Measurements from ENCODE around the gene ADGRD2. TPM values are rescaled to one million over a fixed set of nuclear protein-coding genes. Genes with fewer than 3 reads are reported as not detected.

Gene ADGRD2
- total and polyA plus RNA-seq, 4 donors: not detected

GRCh38 chr9:124514125-124514524 is 63.9 kb downstream of the ADGRD2 start:
- H3K27ac ChIP-seq (ENCODE audit: low read depth in 1 of 2, low read length in 1 of 2): no peak overlapping the region
- ATAC-seq (ENCODE audit: insufficient read depth, low FRiP score) (no peak), DNase-seq (no peak)
- no peaks in the 10 kb centered on the region for H3K36me3 ChIP-seq (ENCODE audit: control insufficient read depth in 4 of 4, insufficient read depth in 4 of 4, low read length in 4 of 4)
- H3K9ac ChIP-seq (ENCODE audit: insufficient read depth in 1 of 2, low read length in 2 of 2): no peak overlapping the region
- no peak for TF ChIP-seq CTCF (IDR thresholded peaks at IDR 0.05; ENCODE audit: control extremely low read depth, extremely low read depth)
- WGBS, 2 donors: 83 to 91% methylated on average over 4 of the region's 4 CpGs
- no peak overlapping the region for H3K4me3 ChIP-seq
- peaks cover 0 to 22% (median 11%) of the 10 kb centered on the region in 5 donors for H3K4me1 ChIP-seq (ENCODE audit: control insufficient read depth in 5 of 5, insufficient read depth in 5 of 5, low read length in 5 of 5)
- H3K27me3 ChIP-seq (ENCODE audit: control insufficient read depth in 3 of 3, insufficient read depth in 3 of 3, low read length in 2 of 3): no peaks in the 10 kb centered on the region
- H3K9me3 ChIP-seq (ENCODE audit: control insufficient read depth in 4 of 4, insufficient read depth in 3 of 4, low read length in 3 of 4): no peaks in the 10 kb centered on the region

- WGBS, 2 donors: 83 to 87% methylated on average over 5 of the region's 5 CpGs
- H3K27me3 ChIP-seq (ENCODE audit: control insufficient read depth in 3 of 3, insufficient read depth in 3 of 3, low read length in 2 of 3): no peaks in the 10 kb centered on the region
- H3K27ac ChIP-seq (ENCODE audit: low read depth in 1 of 2, low read length in 1 of 2): no peak overlapping the region
- no peak overlapping the region for H3K9ac ChIP-seq (ENCODE audit: insufficient read depth in 1 of 2, low read length in 2 of 2)
- no peak for TF ChIP-seq CTCF (IDR thresholded peaks at IDR 0.05; ENCODE audit: control extremely low read depth, extremely low read depth)
- no peaks in the 10 kb centered on the region for H3K36me3 ChIP-seq (ENCODE audit: control insufficient read depth in 4 of 4, insufficient read depth in 4 of 4, low read length in 4 of 4)
- ATAC-seq (ENCODE audit: insufficient read depth, low FRiP score) (no peak), DNase-seq (no peak)
- no peak overlapping the region for H3K4me3 ChIP-seq
- peaks cover 0 to 22% (median 11%) of the 10 kb centered on the region in 5 donors for H3K4me1 ChIP-seq (ENCODE audit: control insufficient read depth in 5 of 5, insufficient read depth in 5 of 5, low read length in 5 of 5)
- no peaks in the 10 kb centered on the region for H3K9me3 ChIP-seq (ENCODE audit: control insufficient read depth in 4 of 4, insufficient read depth in 3 of 4, low read length in 3 of 4)
Measured at GRCh38 chr9:124514874-124515273, 64.6 kb downstream of the ADGRD2 start.

- no peak overlapping the region for H3K9ac ChIP-seq (ENCODE audit: insufficient read depth in 1 of 2, low read length in 2 of 2)
- no peak for ATAC-seq (ENCODE audit: insufficient read depth, low FRiP score)
- peaks cover 0 to 14% (median 9%) of the 10 kb centered on the region in 5 donors for H3K4me1 ChIP-seq (ENCODE audit: control insufficient read depth in 5 of 5, insufficient read depth in 5 of 5, low read length in 5 of 5)
- no peak overlapping the region for H3K27ac ChIP-seq (ENCODE audit: low read depth in 1 of 2, low read length in 1 of 2)
- no peak for TF ChIP-seq CTCF (IDR thresholded peaks at IDR 0.05; ENCODE audit: control extremely low read depth, extremely low read depth)
- no peaks in the 10 kb centered on the region for H3K27me3 ChIP-seq (ENCODE audit: control insufficient read depth in 3 of 3, insufficient read depth in 3 of 3, low read length in 2 of 3)
- H3K4me3 ChIP-seq: no peak overlapping the region
- WGBS, 2 donors: 74 to 81% methylated on average over 5 of the region's 5 CpGs
- H3K36me3 ChIP-seq (ENCODE audit: control insufficient read depth in 4 of 4, insufficient read depth in 4 of 4, low read length in 4 of 4): no peaks in the 10 kb centered on the region
- H3K9me3 ChIP-seq (ENCODE audit: control insufficient read depth in 4 of 4, insufficient read depth in 3 of 4, low read length in 3 of 4): no peaks in the 10 kb centered on the region
- no peak for DNase-seq
Measured at GRCh38 chr9:124517600-124517999, 67.3 kb downstream of the ADGRD2 start.

- no peak for TF ChIP-seq CTCF (IDR thresholded peaks at IDR 0.05; ENCODE audit: control extremely low read depth, extremely low read depth)
Measured at GRCh38 chr9:124518116-124518515, 67.9 kb downstream of the ADGRD2 start.

More at GRCh38 chr9:124518116-124518515, 67.9 kb downstream of the ADGRD2 start:
- H3K27me3 ChIP-seq (ENCODE audit: control insufficient read depth in 3 of 3, insufficient read depth in 3 of 3, low read length in 2 of 3): no peaks in the 10 kb centered on the region
- no peak for DNase-seq
- no peaks in the 10 kb centered on the region for H3K36me3 ChIP-seq (ENCODE audit: control insufficient read depth in 4 of 4, insufficient read depth in 4 of 4, low read length in 4 of 4)
- no peak overlapping the region for H3K4me3 ChIP-seq
- H3K9me3 ChIP-seq (ENCODE audit: control insufficient read depth in 4 of 4, insufficient read depth in 3 of 4, low read length in 3 of 4): no peaks in the 10 kb centered on the region
- 95 to 99% methylated on average over 7 of the region's 7 CpGs for WGBS, 2 donors
- no peak overlapping the region for H3K27ac ChIP-seq (ENCODE audit: low read depth in 1 of 2, low read length in 1 of 2)
- no peak for ATAC-seq (ENCODE audit: insufficient read depth, low FRiP score)
- peaks cover 0 to 10% (median 4%) of the 10 kb centered on the region in 5 donors for H3K4me1 ChIP-seq (ENCODE audit: control insufficient read depth in 5 of 5, insufficient read depth in 5 of 5, low read length in 5 of 5)
- no peak overlapping the region for H3K9ac ChIP-seq (ENCODE audit: insufficient read depth in 1 of 2, low read length in 2 of 2)

Data from lung (tissue), 12 donors.